CD4-positive, CD25-positive, alpha-beta regulatory T cell (primary cell): ENCODE results near the gene PHC2. TPM values are rescaled to one million over a fixed set of nuclear protein-coding genes. Genes with fewer than 3 reads are reported as not detected.

Source experiments
- ATAC-seq, 2 donors: fragments of 150-1000 bp; cut with Tn5 transposase; one replicate each; pipeline ENCODE4 v1.10.0; 2021; ENCODE audit warnings: low read depth in 2 of 2, moderate number of reproducible peaks in 2 of 2, moderate library complexity in 1 of 2
- DNase-seq, 3 donors: peaks; one replicate each; pipeline versions ENCODE4 v3.0.0 to v3.0.0-alpha.2; 2012 to 2022; ENCODE audit warnings: mixed read lengths in 1 of 3
- H3K27ac ChIP-seq: one replicate; pipeline ENCODE4 v1.7.0; 2013; ENCODE audit warnings: mild to moderate bottlenecking, low read length; ENCODE audit not compliant: insufficient read depth, poor library complexity, severe bottlenecking
- H3K27me3 ChIP-seq: one replicate; pipeline ENCODE4 v1.7.0; 2013; ENCODE audit warnings: low read length; ENCODE audit not compliant: control insufficient read depth, insufficient read depth
- H3K36me3 ChIP-seq: one replicate; pipeline ENCODE4 v1.7.0; 2013; ENCODE audit warnings: mild to moderate bottlenecking, low read length, moderate library complexity; ENCODE audit not compliant: control insufficient read depth, insufficient read depth
- H3K4me1 ChIP-seq: 2 replicates; pipeline ENCODE4 v1.7.0; 2013; ENCODE audit warnings: mild to moderate bottlenecking, low read length; ENCODE audit not compliant: insufficient read depth, control insufficient read depth, poor library complexity, severe bottlenecking
- H3K4me3 ChIP-seq: one replicate; pipeline ENCODE4 v1.7.0; 2013; ENCODE audit warnings: low read depth, mild to moderate bottlenecking, low read length, moderate library complexity
- H3K9me3 ChIP-seq, 2 experiments: 1 replicate in 1 of 2; 2 replicates in 1 of 2; pipeline ENCODE4 v1.7.0; 2013; ENCODE audit warnings: low read length in 2 of 2, mild to moderate bottlenecking in 1 of 2, moderate library complexity in 1 of 2; ENCODE audit not compliant: control insufficient read depth in 2 of 2
- H3K27ac Mint-ChIP-seq, 3 donors: one replicate each; pipeline ENCODE4 v1.8.0; 2020 to 2022; ENCODE audit warnings: mild to moderate bottlenecking in 3 of 3, mixed read lengths in 3 of 3, moderate library complexity in 2 of 3
- H3K27me3 Mint-ChIP-seq: one replicate; pipeline ENCODE4 v1.8.0; 2022; ENCODE audit warnings: mild to moderate bottlenecking, mixed read lengths
- H3K36me3 Mint-ChIP-seq: one replicate; pipeline ENCODE4 v1.8.0; 2020; ENCODE audit warnings: mixed read lengths
- H3K4me1 Mint-ChIP-seq, 4 donors: one replicate each; pipeline ENCODE4 v1.8.0; 2020 to 2022; ENCODE audit warnings: mixed read lengths in 4 of 4, mild to moderate bottlenecking in 1 of 4
- H3K4me3 Mint-ChIP-seq, 4 donors: one replicate each; pipeline ENCODE4 v1.8.0; 2020 to 2022; ENCODE audit warnings: mild to moderate bottlenecking in 4 of 4, mixed read lengths in 4 of 4, moderate library complexity in 3 of 4
- H3K9me3 Mint-ChIP-seq, 7 donors: one replicate each; pipeline ENCODE4 v1.8.0; 2020 to 2022; ENCODE audit warnings: mixed read lengths in 7 of 7, mild to moderate bottlenecking in 3 of 7, moderate library complexity in 2 of 7
- polyA plus RNA-seq, 4 donors: library from polyadenylated mRNA; unstranded; fragments of 300-500 nt; fragmentation: Illumina TruSeq; gene quantifications; one replicate each; pipeline ENCODE4 v1.2.3, GENCODE V29; 2021
- total RNA-seq: library from RNA; stranded (reverse); gene quantifications from one replicate; pipeline ENCODE4 v1.2.3, GENCODE V29; 2022

PHC2 gene
- total and polyA plus RNA-seq, 5 donors from 2014 or later = 9.7 to 34.8 (median 20.7) TPM

GRCh38 chr1:33381977-33382376, 48.9 kb downstream of the PHC2 start:
- Mint-ChIP-seq H3K27me3 (peaks cover 29% of the 10 kb centered on the region), H3K4me1 (peaks cover 0 to 11% (median 5%) of the 10 kb centered on the region in 4 donors), H3K27ac (no peak overlapping the region), H3K4me3 (no peak overlapping the region), H3K36me3 (no peaks in the 10 kb centered on the region), H3K9me3 (no peaks in the 10 kb centered on the region)
- Histone ChIP-seq H3K27me3 (peaks cover 18% of the 10 kb centered on the region), H3K9me3 (no peaks in the 10 kb centered on the region), H3K4me3 (no peak overlapping the region), H3K27ac (no peak overlapping the region), H3K4me1 (no peaks in the 10 kb centered on the region), H3K36me3 (no peaks in the 10 kb centered on the region)
- ATAC-seq (no peak), DNase-seq (no peak)

DNA sequence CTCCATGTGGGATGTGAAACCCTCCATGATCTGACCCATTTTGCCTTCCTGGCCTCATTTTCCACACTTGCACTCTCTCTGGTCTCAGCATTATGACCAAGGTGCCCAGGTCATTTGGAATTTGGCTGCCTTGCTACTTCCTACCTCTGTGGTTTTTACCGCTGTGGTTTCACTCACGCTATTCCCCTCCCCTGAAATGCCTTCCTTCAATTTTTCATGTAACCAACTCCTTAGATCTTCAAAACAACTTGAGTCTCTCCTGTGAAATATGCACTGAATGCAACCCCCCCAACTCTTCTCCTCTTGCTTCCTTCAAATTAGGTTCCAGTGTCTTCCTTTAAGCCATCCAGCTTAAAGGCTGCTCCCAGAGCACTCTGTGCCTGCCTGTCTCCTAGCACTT, 50.1 kb downstream of the PHC2 start:
- ATAC-seq (no peak), DNase-seq (no peak)
- no peak overlapping the region for H3K27ac ChIP-seq
- H3K4me3 ChIP-seq = no peak overlapping the region
- no peak overlapping the region for H3K4me3 Mint-ChIP-seq
- no peaks in the 10 kb centered on the region for H3K4me1 ChIP-seq
- peaks cover 0 to 13% (median 5%) of the 10 kb centered on the region in 4 donors for H3K4me1 Mint-ChIP-seq
- H3K36me3 Mint-ChIP-seq = no peaks in the 10 kb centered on the region
- no peaks in the 10 kb centered on the region for H3K36me3 ChIP-seq
- peaks cover 18% of the 10 kb centered on the region for H3K27me3 ChIP-seq
- peaks cover 29% of the 10 kb centered on the region for H3K27me3 Mint-ChIP-seq
- H3K9me3 ChIP-seq = no peaks in the 10 kb centered on the region
- H3K9me3 Mint-ChIP-seq = no peaks in the 10 kb centered on the region
- no peak overlapping the region for H3K27ac Mint-ChIP-seq

GRCh38 chr1:33379631-33380354, 51.1 kb downstream of the PHC2 start:
- Mint-ChIP-seq H3K36me3 (no peaks in the 10 kb centered on the region), H3K27ac (peak overlapping the region in 1 of 3 donors; percentile 14), H3K4me1 (peaks cover 0 to 13% (median 5%) of the 10 kb centered on the region in 4 donors), H3K4me3 (no peak overlapping the region), H3K9me3 (no peaks in the 10 kb centered on the region), H3K27me3 (peaks cover 24% of the 10 kb centered on the region)
- DNase-seq (no peak), ATAC-seq (no peak)
- no peaks in the 10 kb centered on the region for H3K4me1 ChIP-seq
- peaks cover 18% of the 10 kb centered on the region for H3K27me3 ChIP-seq
- no peaks in the 10 kb centered on the region for H3K36me3 ChIP-seq
- no peak overlapping the region for H3K27ac ChIP-seq
- H3K4me3 ChIP-seq = no peak overlapping the region
- no peaks in the 10 kb centered on the region for H3K9me3 ChIP-seq

DNA sequence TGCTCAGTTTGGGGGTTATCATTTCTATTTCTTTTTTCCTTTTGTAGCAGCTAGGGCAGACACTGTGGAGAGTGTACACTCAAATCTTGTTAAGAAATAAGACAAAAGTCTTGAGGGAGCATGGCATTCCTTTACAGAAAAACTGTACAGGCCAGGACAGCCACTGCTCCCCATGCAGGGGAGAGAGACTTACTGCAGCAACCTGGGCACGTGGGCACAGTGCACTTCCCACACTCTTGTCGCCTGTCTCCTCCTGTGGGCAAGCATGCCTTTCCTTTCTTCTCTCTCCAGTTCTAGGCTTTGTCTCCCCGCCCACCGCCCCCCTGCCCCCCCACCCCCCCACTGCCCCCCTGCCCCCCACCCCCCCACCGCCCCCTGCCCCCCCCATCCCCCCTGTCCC, 51.9 kb downstream of the PHC2 start:
- Mint-ChIP-seq H3K9me3 (no peaks in the 10 kb centered on the region), H3K4me1 (peaks cover 0 to 13% (median 5%) of the 10 kb centered on the region in 4 donors), H3K4me3 (no peak overlapping the region), H3K27me3 (peaks cover 19% of the 10 kb centered on the region), H3K27ac (no peak overlapping the region), H3K36me3 (no peaks in the 10 kb centered on the region)
- Histone ChIP-seq H3K27me3 (peaks cover 17% of the 10 kb centered on the region), H3K27ac (no peak overlapping the region), H3K4me3 (no peak overlapping the region), H3K36me3 (no peaks in the 10 kb centered on the region), H3K4me1 (no peaks in the 10 kb centered on the region), H3K9me3 (no peaks in the 10 kb centered on the region)
- no peak for ATAC-seq
- no peak for DNase-seq

- Mint-ChIP-seq H3K36me3 (no peaks in the 10 kb centered on the region), H3K27ac (no peak overlapping the region), H3K4me1 (peaks cover 0 to 13% (median 5%) of the 10 kb centered on the region in 4 donors), H3K4me3 (no peak overlapping the region), H3K9me3 (no peaks in the 10 kb centered on the region), H3K27me3 (peaks cover 20% of the 10 kb centered on the region)
- no peak overlapping the region for H3K4me3 ChIP-seq
- peaks cover 14% of the 10 kb centered on the region for H3K27me3 ChIP-seq
- H3K36me3 ChIP-seq = no peaks in the 10 kb centered on the region
- no peaks in the 10 kb centered on the region for H3K4me1 ChIP-seq
- no peaks in the 10 kb centered on the region for H3K9me3 ChIP-seq
- DNase-seq = no peak
- no peak overlapping the region for H3K27ac ChIP-seq
- no peak for ATAC-seq
Measured at GRCh38 chr1:33378524-33378923, 52.4 kb downstream of the PHC2 start.

DNA sequence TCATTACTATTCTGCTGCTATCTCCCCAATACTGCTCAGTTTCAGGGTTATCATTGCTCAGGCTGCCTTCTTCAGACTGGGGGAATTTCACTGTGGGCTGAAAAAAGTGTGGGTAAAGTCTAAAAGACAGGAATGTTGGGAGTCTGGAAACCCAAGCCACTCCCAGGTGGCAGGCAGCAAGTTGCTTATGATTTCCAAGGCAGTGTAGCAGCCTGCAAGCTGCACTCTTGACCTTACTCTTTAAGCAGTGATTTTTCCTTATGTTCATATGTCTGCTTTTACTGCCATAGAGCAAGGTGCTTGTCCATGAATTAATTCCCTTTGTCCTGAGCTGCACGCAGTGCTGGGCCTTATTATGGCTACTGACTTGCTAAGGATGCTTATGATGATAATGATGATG, 53.1 kb downstream of the PHC2 start:
- Mint-ChIP-seq H3K27me3 (peaks cover 20% of the 10 kb centered on the region), H3K4me1 (peaks cover 0 to 13% (median 5%) of the 10 kb centered on the region in 4 donors), H3K27ac (no peak overlapping the region), H3K4me3 (no peak overlapping the region), H3K36me3 (no peaks in the 10 kb centered on the region), H3K9me3 (no peaks in the 10 kb centered on the region)
- peaks cover 14% of the 10 kb centered on the region for H3K27me3 ChIP-seq
- H3K4me3 ChIP-seq = no peak overlapping the region
- no peaks in the 10 kb centered on the region for H3K4me1 ChIP-seq
- H3K36me3 ChIP-seq = no peaks in the 10 kb centered on the region
- H3K27ac ChIP-seq = no peak overlapping the region
- DNase-seq (no peak), ATAC-seq (no peak)
- H3K9me3 ChIP-seq = no peaks in the 10 kb centered on the region

DNA sequence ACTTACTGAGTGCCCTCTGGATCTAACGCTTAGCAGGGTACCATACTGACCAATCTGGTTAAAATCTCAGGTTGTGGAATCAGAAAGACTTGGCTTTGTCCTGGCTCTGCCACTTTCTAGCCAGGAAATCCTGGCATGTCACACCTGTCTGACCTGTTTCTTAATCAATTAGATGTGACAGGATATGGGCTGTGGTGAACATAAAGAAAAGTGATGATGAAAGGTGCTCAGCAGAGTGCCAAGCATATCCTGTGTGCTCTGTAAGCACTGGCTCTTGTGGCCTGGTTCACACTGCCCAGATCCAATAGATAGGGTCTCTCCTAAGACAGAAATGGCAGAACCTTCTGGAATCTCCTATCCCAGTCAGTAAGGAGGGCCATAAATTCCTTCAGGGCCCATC, 53.9 kb downstream of the PHC2 start:
- Histone ChIP-seq H3K27ac (no peak overlapping the region), H3K27me3 (peaks cover 10% of the 10 kb centered on the region), H3K36me3 (no peaks in the 10 kb centered on the region), H3K9me3 (no peaks in the 10 kb centered on the region), H3K4me3 (no peak overlapping the region), H3K4me1 (no peaks in the 10 kb centered on the region)
- Mint-ChIP-seq H3K4me3 (no peak overlapping the region), H3K27me3 (peaks cover 18% of the 10 kb centered on the region), H3K9me3 (no peaks in the 10 kb centered on the region), H3K4me1 (peaks cover 0 to 13% (median 5%) of the 10 kb centered on the region in 4 donors), H3K36me3 (no peaks in the 10 kb centered on the region), H3K27ac (peak overlapping the region in 1 of 3 donors; percentile 3)
- DNase-seq = peak in 1 of 3 donors; percentile 40
- peak; percentile 55 to 81 for ATAC-seq

- DNase-seq = no peak
- peaks cover 5% of the 10 kb centered on the region for H3K27me3 Mint-ChIP-seq
- no peaks in the 10 kb centered on the region for H3K36me3 ChIP-seq
- no peak overlapping the region for H3K27ac ChIP-seq
- H3K4me1 Mint-ChIP-seq = peaks cover 0 to 10% (median 2%) of the 10 kb centered on the region in 4 donors
- no peaks in the 10 kb centered on the region for H3K36me3 Mint-ChIP-seq
- H3K9me3 ChIP-seq = no peaks in the 10 kb centered on the region
- ATAC-seq = no peak
- peak overlapping the region in 1 of 3 donors; percentile 82 for H3K27ac Mint-ChIP-seq
- no peaks in the 10 kb centered on the region for H3K4me1 ChIP-seq
- H3K4me3 Mint-ChIP-seq = no peak overlapping the region
- no peak overlapping the region for H3K4me3 ChIP-seq
- H3K9me3 Mint-ChIP-seq = no peaks in the 10 kb centered on the region
- H3K27me3 ChIP-seq = no peaks in the 10 kb centered on the region
Measured at GRCh38 chr1:33375316-33375715, 55.6 kb downstream of the PHC2 start.
